ENCODE data around the gene THAP6. TPM values are rescaled to one million over a fixed set of nuclear protein-coding genes. Genes with fewer than 3 reads are reported as not detected.

The THAP6 gene
- total and polyA plus RNA-seq, 4 donors = 4.4 to 32.8 (median 13.0) TPM

DNA sequence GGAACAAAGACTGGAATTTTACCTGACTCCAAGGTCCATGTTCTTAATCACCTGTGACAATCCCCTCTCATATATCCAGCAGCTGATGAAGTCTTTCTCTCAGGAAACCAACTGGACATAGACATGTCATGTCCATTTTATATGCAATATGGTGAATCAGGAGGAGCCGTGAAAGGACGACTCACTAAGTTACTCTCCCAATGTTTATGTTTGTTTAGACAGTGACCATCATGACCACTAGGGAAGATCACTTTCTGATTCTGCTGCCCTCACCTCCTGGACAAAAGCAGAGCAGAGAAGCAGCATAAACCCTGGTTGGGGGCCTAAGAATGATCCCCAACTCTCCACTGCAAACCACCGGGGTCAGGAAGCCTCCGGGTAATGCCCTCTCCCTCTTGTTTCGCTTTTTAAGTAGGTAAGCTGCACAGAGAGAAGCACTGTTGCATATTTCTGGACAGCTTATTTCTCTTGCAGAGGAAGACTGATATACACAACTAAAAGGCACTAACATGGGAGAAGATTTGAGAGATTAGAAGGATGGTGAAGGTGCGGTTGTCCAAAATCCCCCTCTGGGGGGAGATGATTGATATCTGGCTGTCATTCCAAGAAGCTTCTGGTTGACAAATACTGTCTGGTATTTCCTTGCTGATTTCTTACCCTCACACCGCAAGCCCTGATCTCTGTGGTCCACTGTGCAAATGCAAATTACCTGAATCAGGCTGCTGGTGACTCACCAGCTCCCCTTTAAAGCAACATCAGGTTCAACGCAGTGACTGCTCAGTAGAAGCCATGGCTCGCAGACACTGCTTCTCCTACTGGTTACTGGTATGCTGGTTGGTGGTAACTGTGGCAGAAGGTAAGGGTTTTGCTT is 41.3 kb downstream of the THAP6 start, which contains the start of gene ODAPH:
Gene ODAPH, plus strand, starts transcription at position 773 of the 871 bp plus-strand sequence. Its CDS starts 17 bp downstream, at position 790.
- no peak within 1 kb of the TSS for H3K27ac ChIP-seq (ENCODE audit: low read depth in 1 of 2, low read length in 1 of 2)
- TF ChIP-seq, protein P1, sequence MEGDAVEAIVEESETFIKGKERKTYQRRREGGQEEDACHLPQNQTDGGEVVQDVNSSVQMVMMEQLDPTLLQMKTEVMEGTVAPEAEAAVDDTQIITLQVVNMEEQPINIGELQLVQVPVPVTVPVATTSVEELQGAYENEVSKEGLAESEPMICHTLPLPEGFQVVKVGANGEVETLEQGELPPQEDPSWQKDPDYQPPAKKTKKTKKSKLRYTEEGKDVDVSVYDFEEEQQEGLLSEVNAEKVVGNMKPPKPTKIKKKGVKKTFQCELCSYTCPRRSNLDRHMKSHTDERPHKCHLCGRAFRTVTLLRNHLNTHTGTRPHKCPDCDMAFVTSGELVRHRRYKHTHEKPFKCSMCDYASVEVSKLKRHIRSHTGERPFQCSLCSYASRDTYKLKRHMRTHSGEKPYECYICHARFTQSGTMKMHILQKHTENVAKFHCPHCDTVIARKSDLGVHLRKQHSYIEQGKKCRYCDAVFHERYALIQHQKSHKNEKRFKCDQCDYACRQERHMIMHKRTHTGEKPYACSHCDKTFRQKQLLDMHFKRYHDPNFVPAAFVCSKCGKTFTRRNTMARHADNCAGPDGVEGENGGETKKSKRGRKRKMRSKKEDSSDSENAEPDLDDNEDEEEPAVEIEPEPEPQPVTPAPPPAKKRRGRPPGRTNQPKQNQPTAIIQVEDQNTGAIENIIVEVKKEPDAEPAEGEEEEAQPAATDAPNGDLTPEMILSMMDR (IDR thresholded peaks at IDR 0.05; ENCODE audit: control extremely low read depth, extremely low read depth) = no peak
- H3K9me3 ChIP-seq (ENCODE audit: control insufficient read depth in 4 of 4, insufficient read depth in 3 of 4, low read length in 3 of 4) = peaks cover 0 to 2% (median 0%) of the 10 kb centered on the region in 4 donors
- ATAC-seq (ENCODE audit: insufficient read depth, low FRiP score) (no peak), DNase-seq (no peak)
- 68 to 74% methylated on average over 9 of the region's 9 CpGs for WGBS, 2 donors
- H3K9ac ChIP-seq (ENCODE audit: insufficient read depth in 1 of 2, low read length in 2 of 2) = no peak within 1 kb of the TSS
- no peaks in the 10 kb centered on the region for H3K36me3 ChIP-seq (ENCODE audit: control insufficient read depth in 4 of 4, insufficient read depth in 4 of 4, low read length in 4 of 4)
- no peak within 1 kb of the TSS for H3K4me3 ChIP-seq
- no peaks in the 10 kb centered on the region for H3K27me3 ChIP-seq (ENCODE audit: control insufficient read depth in 3 of 3, insufficient read depth in 3 of 3, low read length in 2 of 3)
- no peaks in the 10 kb centered on the region for H3K4me1 ChIP-seq (ENCODE audit: control insufficient read depth in 5 of 5, insufficient read depth in 5 of 5, low read length in 5 of 5)

DNA sequence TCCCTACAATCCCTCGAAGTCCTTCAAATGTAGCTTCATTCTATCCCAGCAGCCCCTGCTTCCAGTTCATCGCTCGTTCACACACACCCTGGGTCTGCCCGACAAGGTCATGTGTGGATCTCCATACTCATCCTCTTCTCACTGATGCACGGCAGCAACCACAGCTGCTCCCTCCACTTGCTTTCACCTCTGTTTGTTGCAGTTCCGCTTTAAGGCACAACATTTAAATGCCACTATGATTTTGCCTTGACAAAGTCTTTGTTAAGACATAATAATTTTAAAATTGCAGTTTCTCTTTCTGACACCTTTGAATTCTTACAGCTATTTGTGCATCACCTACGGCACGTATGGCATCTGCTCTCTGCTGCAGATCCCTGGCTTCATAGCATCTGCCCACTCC is 43.4 kb downstream of the THAP6 start:
- Histone ChIP-seq H3K9ac (ENCODE audit: insufficient read depth in 1 of 2, low read length in 2 of 2) (no peak overlapping the region), H3K27ac (ENCODE audit: low read depth in 1 of 2, low read length in 1 of 2) (no peak overlapping the region), H3K27me3 (ENCODE audit: control insufficient read depth in 3 of 3, insufficient read depth in 3 of 3, low read length in 2 of 3) (no peaks in the 10 kb centered on the region), H3K36me3 (ENCODE audit: control insufficient read depth in 4 of 4, insufficient read depth in 4 of 4, low read length in 4 of 4) (no peaks in the 10 kb centered on the region), H3K4me1 (ENCODE audit: control insufficient read depth in 5 of 5, insufficient read depth in 5 of 5, low read length in 5 of 5) (no peaks in the 10 kb centered on the region), H3K9me3 (ENCODE audit: control insufficient read depth in 4 of 4, insufficient read depth in 3 of 4, low read length in 3 of 4) (peaks cover 0 to 2% (median 0%) of the 10 kb centered on the region in 4 donors), H3K4me3 (no peak overlapping the region)
- WGBS, 2 donors = 87 to 94% methylated on average over 8 of the region's 8 CpGs
- DNase-seq (no peak), ATAC-seq (ENCODE audit: insufficient read depth, low FRiP score) (no peak)
- TF ChIP-seq, protein P1 (IDR thresholded peaks at IDR 0.05; ENCODE audit: control extremely low read depth, extremely low read depth) = no peak

DNA sequence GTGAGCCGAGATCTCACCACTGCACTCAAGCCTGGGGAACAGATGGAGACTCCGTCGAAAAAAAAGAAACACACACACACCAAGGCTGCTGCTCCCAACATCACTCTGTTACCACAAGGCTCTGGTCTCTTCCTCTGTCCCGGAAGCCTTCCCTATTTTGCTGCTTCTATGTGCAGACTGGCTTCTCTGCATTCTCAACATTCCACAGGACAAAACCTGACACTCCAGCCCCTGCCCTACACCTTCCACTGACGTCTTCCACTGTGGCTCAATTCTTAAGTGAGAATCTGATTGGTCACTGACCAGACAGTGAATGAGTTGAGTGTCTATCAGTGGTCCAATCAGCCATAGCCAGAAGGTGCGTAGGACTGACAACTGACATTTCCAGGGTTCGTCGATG is 47.5 kb downstream of the THAP6 start:
- H3K4me1 ChIP-seq (ENCODE audit: control insufficient read depth in 5 of 5, insufficient read depth in 5 of 5, low read length in 5 of 5) = no peaks in the 10 kb centered on the region
- ATAC-seq (ENCODE audit: insufficient read depth, low FRiP score) = peak; percentile 41
- no peak overlapping the region for H3K9ac ChIP-seq (ENCODE audit: insufficient read depth in 1 of 2, low read length in 2 of 2)
- H3K27ac ChIP-seq (ENCODE audit: low read depth in 1 of 2, low read length in 1 of 2) = no peak overlapping the region
- no peaks in the 10 kb centered on the region for H3K9me3 ChIP-seq (ENCODE audit: control insufficient read depth in 4 of 4, insufficient read depth in 3 of 4, low read length in 3 of 4)
- peak in 2 of 3 donors; percentile 6 to 24 for DNase-seq
- H3K36me3 ChIP-seq (ENCODE audit: control insufficient read depth in 4 of 4, insufficient read depth in 4 of 4, low read length in 4 of 4) = no peaks in the 10 kb centered on the region
- H3K4me3 ChIP-seq = no peak overlapping the region
- WGBS, 2 donors = 54 to 66% methylated on average over 8 of the region's 8 CpGs
- TF ChIP-seq, protein P1 (IDR thresholded peaks at IDR 0.05; ENCODE audit: control extremely low read depth, extremely low read depth) = no peak
- H3K27me3 ChIP-seq (ENCODE audit: control insufficient read depth in 3 of 3, insufficient read depth in 3 of 3, low read length in 2 of 3) = no peaks in the 10 kb centered on the region

Data from lung (tissue), 12 donors.